HL-60/S4 treated with retinoic acid at 250 ng/mL for 4 days and 3 days (cell line): ENCODE results near the gene DHODH.

ENCODE experiments used
- in situ Hi-C: fragments of 300-500 bp; cut with MboI; formaldehyde crosslinking; loops from 2 replicates; pipeline ENCODE4 v1.7.0; 2022; ENCODE audit warnings: low sequenced_read_pairs

Gene DHODH

GRCh38 chr16:72013389-72013788 is 4.8 kb downstream of the DHODH start:
- in situ Hi-C loops, result no loop called here

GRCh38 chr16:72013888-72014581 is 5.5 kb downstream of the DHODH start:
- in situ Hi-C loops, result no loop called here

- in situ Hi-C loops, result no loop called here
These were observed 6.1 kb downstream of the DHODH start for GRCh38 chr16:72014675-72015074.

- in situ Hi-C loops, result no loop called here
These were observed 6.6 kb downstream of the DHODH start for GRCh38 chr16:72015124-72015523.

GRCh38 chr16:72018470-72018869 is 9.9 kb downstream of the DHODH start:
- in situ Hi-C loops, result no loop called here

GRCh38 chr16:72021043-72021442 is 12.5 kb downstream of the DHODH start:
- in situ Hi-C loops, result no loop called here

- in situ Hi-C loops, result no loop called here
These were observed 13.6 kb downstream of the DHODH start for GRCh38 chr16:72022127-72022526.

- in situ Hi-C loops, result no loop called here
These were observed 15.4 kb downstream of the DHODH start for GRCh38 chr16:72023962-72024361.

GRCh38 chr16:72024862-72025382 is 16.4 kb downstream of the DHODH start:
- in situ Hi-C loops, result no loop called here

GRCh38 chr16:72025404-72026114 is 17.0 kb downstream of the DHODH start:
- in situ Hi-C loops, result no loop called here

GRCh38 chr16:72027669-72028378 is 19.3 kb downstream of the DHODH start:
- in situ Hi-C loops, result no loop called here

GRCh38 chr16:72029567-72030271 is 21.2 kb downstream of the DHODH start:
- in situ Hi-C loops, result no loop called here

GRCh38 chr16:72033437-72033836 is 24.9 kb downstream of the DHODH start:
- in situ Hi-C loops, result no loop called here

- in situ Hi-C loops, result no loop called here
These were observed 27.6 kb downstream of the DHODH start for GRCh38 chr16:72036098-72036497.

- in situ Hi-C loops, result no loop called here
These were observed 33.7 kb downstream of the DHODH start for GRCh38 chr16:72042157-72042660.

- in situ Hi-C loops, result no loop called here
These were observed 34.5 kb downstream of the DHODH start for GRCh38 chr16:72043058-72043457.

- in situ Hi-C loops, result no loop called here
These were observed 35.0 kb downstream of the DHODH start for GRCh38 chr16:72043539-72043938.

GRCh38 chr16:72044296-72044695 is 35.8 kb downstream of the DHODH start:
- in situ Hi-C loops, result no loop called here

- in situ Hi-C loops, result no loop called here
These were observed 36.3 kb downstream of the DHODH start for GRCh38 chr16:72044825-72045359.

GRCh38 chr16:72049110-72049509 is 40.6 kb downstream of the DHODH start:
- in situ Hi-C loops, result no loop called here
